Neural progenitor cell (in vitro differentiated cells): ENCODE data around the gene PYDC1.

Source experiments
- CTCF ChIP-seq: fragments of 200-600 bp; sonication (generic); IDR thresholded peaks from 2 replicates; pipeline ENCODE4 v1.5.1; 2017; ENCODE audit warnings: antibody characterized with exemption, mild to moderate bottlenecking
- EZH2phosphoT487 ChIP-seq: fragments of 200-600 bp; sonication (generic); IDR thresholded peaks from 2 replicates; pipeline ENCODE4 v1.6.1; 2017; ENCODE audit warnings: antibody characterized with exemption

- TF ChIP-seq CTCF (no peak), EZH2phosphoT487 (no peak)
Measured at GRCh38 chr16:31213877-31214707, 2.8 kb downstream of the PYDC1 start, which contains the start of gene TRIM72.
